GM19238 (cell line): ENCODE results near the gene KLF8.
"Not testable (repeated sequence)": the region's sequence is repeated elsewhere in the genome, so short reads cannot be mapped to it uniquely, and the experiment has no call there.

Experiments
- DNase-seq: peaks from one replicate; pipeline ENCODE4 v3.0.0; 2011; ENCODE audit warnings: low spot score; ENCODE audit not compliant: insufficient read length

Gene KLF8

DNA sequence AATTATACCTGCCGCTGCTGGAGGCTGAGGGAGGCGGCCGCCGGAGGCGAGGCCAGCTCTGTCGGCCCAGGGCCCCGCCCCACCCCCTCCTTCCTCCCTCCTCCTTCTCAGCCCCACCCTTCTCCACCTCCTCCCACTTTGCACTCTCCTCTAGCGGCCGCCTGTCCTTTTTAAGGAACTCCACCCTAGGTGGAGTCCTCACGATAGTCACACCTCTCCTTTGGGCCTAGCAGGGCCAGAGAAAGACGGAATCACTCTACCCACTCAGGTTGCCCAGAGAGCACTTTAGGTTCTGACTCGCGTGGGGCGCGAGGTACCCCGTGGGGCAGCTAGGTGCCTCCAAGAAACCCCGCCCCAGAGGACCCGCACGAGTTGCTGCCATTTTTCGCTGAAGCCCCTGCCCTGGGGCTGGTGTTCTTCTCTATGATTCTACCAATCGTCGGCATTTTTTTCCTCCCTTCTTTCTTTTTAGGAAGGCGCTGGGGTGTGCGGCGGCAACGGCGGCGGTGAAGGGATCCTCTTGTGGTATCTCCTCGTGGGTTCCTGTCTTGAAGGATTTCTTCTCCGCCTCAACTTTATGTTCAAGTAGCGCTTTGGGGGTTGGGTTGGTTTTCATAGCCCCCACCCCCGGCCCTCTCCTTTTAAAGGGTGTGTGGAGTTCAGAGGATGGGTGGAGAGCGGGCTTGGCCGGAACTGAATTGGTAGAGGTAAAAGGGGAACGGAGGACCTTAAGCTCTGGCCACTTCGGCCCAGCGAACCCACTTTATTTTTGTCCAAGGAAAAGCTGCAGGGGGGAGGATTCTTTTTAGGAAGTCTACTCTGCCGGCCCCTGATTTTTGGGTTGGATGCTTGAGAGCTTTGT, at the start of gene KLF8:
KLF8 (plus strand) TSS at position 136 of the 862 bp plus-strand sequence. CDS start 979 bp downstream, outside the sequence.
- peak; percentile 19 for DNase-seq

DNA sequence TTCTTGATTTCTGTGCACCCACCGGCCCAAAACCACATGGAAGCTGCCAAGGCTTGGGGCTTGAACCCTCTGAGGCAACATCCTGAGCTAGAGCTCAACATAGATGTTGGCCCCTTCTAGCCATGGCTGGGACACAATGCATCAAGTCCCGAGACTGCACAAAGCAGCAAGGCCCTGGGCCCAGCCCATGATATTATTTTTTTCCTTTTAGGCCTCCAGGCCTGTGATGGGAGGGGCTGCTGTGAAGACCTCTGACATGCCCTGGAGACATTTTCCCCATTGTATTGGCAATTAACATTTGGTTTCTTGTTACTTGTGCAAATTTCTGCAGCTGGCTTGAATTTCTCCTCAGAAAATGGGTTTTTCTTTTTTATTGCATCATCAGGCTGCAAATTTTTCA, 25.2 kb upstream of the KLF8 start:
- not testable (repeated sequence) for DNase-seq

DNA sequence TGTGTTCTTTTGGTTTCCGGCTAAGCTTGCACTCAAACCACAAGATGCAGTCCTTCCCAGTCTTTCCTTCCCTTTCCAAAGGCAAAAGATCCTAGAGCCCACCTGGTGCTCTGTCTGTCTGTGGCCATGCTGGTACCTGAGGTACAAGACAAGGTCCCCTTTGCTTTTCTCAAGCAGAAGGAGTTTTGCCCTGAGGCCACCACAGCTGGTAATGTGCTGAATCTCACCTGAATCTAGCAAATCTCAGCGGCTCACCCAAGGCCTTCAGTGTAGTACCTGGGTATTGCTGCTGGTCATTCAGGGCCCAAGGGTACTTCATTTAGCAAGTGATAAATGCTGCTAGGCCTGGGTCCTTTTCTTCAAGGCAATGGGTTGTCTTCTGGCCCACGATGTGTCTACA, 20.5 kb upstream of the KLF8 start:
- no peak for DNase-seq

DNA sequence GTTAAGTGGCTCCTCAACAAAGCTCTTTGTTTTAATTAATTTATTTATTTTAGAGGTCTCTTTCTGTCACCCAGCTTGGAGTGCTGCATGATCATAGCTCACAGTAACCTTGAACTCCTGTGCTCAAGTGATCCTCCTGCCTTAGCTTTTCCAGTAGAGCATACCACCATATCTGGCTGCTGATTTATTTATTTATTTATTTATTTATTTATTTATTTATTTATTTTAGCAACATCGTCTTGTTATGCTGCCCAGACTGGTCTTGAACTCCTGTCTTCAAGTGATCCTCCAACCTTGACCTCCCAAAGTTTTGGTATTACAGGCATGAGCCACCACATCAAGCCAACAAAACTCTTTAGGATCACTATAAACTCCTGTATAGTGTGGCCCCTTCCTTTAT, 15.8 kb upstream of the KLF8 start:
- no peak for DNase-seq

DNA sequence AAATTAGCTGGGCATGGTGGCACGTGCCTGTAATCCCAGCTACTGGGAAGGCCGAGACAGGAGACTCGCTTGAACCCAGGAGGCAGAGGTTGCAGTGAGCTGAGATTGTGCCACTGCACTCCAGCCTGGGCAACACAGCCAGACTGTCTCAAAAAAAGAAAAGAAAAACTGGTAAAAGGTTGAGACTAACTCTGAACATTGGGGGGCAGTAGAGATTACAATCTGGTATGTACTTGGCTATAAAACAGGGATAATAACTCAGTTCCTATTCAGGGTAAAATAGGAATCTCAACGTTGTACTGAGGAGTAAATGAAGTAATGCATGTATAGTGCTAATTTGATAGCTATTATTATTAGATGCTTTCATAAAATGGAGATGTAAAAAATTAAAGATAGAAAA, 12.5 kb upstream of the KLF8 start:
- no peak for DNase-seq

DNA sequence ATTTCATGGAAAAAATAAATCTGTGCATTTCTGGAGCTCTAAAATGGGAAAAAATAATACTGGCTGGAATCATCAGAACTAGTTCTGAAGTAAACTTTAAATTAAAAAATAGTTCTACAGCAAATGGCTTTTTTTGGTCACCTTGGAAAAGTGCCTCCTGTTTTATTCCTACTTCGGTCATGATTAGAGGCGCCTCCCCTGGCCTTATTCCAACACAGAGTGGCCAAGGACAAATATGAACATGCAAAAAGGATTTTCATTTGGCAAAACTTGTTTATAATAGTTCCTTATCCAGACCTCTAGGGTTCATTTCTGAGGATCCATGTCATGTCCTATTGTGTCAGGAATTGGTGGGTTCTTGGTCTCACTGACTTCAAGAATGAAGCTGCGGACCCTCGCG, 11.1 kb upstream of the KLF8 start:
- DNase-seq, result no peak

DNA sequence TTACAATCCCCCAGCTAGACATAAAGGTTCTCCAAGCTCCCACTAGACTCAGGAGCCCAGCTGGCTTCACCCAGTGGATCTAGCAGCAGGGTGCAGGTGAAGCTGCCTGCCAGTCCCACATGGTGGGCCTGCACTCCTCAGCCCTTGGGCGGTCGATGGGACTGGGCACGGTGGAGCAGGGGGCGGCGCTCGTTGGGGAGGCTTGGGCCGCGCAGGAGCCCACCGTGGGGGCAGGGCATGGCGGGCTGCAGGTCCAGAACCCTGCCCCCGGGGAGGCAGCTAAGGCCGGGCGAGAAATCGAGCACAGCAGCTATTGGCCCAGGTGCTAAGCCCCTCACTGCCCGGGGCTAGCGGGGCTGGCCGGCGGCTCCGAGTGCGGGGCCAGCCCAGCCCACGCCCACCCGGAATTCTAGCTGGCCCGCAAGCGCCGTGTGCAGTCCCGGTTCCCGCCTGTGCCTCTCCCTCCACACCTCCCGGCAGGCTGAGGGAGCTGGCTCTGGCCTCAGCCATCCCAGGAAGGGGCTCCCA, 9.6 kb upstream of the KLF8 start:
- DNase-seq, result no peak

DNA sequence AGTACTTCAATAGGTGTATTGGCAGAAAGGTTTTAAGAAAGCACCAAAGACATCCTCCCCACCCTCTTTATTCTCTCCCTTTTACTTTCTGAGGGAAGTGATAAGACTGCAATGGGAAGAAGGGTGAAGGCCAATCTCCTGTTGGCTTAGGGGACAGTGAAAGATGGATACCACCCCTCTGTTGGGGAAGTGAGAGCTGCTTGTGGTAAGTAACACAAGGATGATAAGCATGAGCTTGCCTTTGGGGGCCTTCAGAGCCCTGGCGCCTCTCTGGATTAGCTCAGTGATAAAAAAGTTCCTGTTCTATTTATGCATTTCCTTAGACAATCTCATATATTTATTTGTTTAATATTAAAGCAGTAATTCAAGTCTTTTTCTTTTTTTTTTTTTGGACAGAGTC, 5.2 kb upstream of the KLF8 start:
- no peak for DNase-seq

DNA sequence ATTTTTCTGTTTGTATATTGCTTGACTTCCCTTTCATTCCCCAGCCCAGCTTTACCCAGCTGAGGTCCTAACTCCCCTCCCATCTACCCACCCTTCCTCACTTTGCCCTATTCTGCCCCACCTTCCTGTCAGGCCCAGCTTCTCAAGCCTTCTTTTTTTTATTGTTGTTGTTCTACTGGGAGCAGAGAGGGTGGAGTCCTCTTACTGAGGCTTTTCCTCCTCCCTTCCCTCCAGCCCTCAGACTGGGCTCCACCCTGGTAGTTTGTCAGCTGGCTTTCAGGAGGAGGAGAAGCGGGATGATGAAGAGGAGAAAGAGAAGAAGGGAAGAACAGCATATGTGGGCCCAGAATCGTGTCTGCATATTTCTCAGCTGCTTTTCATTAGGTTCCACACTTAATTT, 3.2 kb upstream of the KLF8 start:
- no peak for DNase-seq

DNA sequence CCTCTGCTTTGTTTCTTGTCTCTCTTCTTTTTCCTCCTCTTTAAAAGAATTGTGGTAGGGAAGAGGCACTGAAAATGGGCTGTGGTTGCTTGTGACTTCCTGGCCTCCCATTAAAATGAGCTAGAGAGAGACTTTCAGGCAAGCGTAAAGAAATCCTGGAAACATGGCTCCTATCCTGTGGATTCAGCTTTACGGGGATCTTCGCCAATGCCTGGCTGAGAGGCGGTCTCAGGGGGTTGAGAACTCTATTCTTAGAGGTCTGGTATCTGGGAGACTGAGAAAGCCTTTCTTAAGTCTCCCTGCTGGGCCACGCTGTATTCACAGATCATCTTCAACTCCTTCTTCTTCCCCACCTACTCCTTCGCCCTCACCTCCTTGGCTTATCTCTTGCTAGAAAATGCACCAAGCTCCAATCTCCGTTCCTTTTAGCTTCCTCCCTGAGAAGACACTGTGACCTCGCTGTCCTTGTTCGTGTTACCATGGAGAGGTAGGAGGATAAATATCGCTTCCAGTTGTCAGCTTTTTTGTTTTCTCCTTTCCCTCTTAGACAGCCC, 542 bp upstream of the KLF8 start:
- DNase-seq, result no peak

DNA sequence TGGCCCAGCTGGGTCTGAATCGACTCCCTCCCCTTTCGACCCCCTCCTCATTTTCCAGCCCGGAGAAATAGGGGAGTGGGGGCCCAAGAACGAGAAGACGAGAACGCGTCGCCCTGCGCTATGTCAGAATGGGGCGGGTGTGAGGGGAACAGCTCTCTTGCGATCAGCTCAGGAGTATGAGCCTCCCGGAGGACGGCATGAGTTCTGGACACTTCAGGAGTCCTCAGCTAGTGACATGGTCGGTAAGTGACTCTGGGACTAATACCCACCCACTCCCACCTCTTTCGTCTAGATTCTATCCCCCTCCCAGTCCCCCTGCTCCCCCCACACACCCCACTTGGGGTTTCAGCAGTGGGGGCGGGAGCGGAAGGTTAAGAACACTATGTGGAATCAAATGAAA, 944 bp downstream of the KLF8 start:
- DNase-seq, result no peak

DNA sequence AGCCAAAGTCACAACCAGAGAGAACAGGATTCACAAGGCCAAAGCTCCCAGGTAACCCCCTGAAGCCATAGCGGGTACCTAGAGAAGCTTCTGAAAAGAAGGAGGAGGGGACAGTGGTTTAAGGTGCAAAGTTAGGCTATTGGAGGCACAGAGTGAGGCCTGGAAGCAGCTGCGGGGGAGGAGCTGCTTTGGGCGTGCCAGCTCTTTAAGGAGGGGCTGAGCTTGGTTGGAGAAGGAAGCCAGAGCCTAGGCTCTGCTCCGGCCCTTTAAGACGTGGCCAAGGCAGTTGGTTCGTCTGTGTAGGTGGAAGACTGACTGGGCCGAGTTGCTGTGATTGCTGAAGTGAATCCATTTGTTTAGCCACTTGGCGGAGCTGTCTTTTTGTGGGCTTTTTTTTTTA, 1.5 kb downstream of the KLF8 start:
- peak; percentile 13 for DNase-seq

DNA sequence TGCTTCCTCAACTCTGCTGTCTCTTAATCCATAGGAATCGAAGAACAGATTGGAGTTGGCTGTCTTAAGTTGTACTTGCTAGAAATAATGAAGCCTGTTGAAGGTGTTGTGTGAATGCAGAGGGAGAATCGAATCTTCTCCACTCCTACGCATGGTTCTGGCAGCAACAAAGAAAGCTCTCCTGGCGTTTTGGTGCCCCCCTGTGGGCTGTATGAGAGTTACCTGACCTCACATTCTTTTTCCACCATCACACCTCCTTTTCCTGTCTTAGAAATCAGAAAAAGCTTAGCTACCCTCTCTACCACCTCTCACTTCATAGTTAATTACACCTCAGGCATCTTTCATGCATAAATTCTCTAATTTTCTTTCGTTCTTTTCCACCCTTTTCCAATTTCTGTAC, 16.3 kb downstream of the KLF8 start:
- DNase-seq, result peak; percentile 19

DNA sequence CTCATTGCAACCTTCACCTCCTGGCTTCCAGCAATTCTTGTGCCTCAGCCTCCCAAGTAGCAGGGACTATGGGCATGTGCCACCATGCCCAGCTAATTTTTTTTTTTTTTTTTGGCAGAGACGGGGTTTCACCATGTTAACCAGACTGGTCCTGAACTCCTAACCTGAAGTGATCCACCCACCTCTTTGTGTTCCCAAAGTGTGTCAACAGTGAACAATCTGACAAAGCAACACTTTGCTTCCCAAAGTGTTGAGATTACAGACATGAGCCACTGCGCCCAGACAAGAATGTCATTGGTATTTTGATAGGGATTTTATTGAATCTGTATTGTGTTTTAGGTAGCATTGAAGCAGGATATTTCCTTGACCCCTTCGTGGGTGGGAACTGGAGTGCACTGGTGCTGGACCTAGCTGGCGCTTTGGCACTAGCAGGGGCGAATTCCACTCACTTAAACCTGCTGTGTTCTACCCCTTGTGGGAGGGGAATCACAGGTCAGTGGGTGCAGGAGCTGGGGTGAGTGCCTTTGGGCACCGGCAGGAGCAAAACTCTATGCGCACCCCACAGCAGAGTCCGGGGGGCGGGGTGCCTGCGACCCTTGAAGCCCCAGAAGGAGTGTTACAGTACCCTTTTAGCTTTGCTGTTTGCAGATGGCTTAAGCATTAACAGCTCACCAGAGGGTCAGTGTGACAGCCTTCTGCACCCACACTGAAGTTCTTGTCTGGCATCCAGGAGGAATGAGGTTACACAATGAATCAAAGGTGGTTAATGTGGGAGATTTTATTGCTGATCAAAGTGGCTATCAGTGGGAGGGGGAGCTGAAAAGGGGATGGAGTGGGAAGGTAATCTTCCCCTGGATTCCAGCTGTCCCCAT, 21.9 kb downstream of the KLF8 start:
- DNase-seq, result no peak

DNA sequence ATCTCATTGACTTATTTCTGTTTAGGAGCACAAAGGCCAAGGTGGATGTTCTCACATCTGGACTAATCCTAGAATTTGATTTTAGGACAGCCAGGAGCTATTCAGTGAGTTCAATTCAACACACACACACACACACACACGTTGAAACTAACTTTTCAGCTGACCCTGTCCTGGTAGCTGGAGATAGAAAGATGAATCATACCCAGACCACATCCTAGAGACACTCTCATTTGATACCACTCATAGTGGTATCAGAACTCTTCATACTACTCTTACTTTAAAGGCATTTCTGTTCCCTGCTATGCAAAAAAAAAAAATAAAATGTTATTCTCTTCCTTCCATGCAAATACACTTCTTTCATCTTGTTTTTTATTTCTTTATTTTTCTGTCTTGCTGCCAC, 36.7 kb downstream of the KLF8 start:
- no peak for DNase-seq

DNA sequence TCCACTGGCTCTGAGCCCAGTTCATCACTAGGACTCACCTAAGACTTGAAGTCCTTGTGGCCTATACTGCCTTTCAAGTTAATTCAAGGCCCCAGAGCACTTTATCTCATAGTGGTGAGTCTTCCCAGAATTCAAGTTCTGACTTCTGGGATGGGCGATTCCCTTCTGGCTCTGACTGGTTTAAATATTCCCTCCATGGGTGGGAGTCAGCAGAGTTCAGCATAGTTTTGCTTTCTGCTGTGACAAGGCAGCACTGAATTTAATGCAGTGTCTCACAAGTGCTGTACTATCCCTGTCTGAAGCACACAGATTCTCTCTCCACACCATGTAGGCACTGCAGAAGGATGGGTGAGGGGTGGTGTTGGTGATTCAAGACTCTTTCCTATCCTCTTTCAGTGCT, 46.5 kb downstream of the KLF8 start:
- DNase-seq, result no peak

DNA sequence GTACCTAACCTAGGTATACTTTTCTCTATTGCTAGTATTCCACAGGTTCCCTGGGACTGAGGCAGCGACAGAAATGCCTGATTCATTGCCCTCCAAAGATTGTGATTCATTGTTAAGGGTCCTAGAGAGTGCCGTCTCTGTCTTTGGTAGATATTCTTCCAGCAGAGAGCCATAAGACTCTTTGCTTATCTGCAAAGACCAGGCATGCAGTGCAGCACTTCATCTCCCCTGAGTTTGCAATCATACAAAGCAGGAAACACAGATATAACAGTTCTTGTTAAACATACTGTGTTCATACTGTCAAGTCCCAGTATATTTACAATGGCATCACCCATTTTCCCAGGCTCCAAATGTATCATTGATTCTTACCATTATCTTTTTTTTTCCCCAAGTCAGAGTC, 47.7 kb downstream of the KLF8 start:
- no peak for DNase-seq

DNA sequence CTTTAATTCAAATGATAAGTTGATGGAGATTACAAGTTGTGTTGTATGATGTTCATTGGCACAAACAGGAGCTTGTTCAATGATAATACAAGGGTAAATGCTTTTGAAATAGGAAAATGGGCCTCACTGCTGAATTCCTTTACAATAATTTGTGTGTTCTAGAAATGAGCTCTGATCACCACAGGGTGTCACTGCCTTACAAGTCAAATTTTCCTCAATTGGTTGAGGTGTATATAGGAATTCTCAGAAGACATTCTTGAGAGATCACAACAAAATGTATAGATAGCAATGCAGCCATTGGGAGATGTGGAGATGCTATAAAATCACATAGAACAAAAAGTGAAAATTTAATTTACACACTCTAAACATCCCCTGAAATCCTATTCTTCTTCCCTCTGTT, 49.6 kb downstream of the KLF8 start:
- no peak for DNase-seq

DNA sequence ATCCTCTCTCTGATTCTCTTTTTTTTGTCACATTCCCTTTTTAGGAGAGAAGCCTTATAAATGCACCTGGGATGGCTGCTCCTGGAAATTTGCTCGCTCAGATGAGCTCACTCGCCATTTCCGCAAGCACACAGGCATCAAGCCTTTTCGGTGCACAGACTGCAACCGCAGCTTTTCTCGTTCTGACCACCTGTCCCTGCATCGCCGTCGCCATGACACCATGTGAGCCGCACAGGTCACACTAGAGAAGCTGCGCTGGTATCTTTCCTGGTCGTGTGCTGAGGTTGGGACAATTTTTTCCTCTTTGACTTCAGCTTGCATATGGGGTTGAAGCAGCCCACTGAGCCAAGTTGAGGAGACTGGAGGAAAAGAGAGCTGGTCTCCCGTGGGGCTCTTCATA, 52.1 kb downstream of the KLF8 start:
- DNase-seq, result no peak

DNA sequence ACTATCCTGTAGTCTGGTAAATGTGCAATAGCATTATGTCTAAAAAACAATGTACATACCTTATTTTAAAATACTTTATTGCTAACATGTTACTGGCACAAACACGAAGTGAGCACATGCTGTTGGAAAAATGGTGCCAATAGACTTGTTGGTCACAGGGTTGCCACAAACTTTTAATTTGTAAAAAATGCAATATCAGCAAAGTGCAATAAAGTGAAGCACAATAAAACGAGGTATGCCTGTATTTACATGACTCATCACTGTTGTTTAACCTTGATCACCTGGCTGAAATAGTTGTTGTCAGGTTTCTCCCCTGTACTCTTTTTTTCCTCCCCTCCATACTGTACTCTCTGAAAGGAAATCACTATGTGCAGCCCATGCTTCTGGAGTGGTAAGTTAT, 56.5 kb downstream of the KLF8 start:
- no peak for DNase-seq

DNA sequence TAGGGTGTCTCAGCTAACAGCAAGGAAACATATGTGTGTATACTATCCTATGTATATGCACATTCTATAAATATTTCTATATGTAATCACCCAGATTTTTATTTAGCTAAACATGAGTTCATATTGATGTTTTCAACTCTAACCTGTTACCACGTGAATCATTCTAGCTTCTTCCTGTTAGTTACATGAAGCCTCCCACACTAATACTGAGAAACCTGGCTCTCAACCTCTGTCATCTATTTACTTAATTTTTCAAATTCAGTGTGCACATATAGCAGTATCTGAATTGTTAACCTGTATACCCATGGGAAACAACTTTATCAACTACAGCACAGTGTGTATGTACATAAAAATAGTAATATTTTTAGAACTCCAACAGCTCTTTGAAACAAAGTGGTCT, 57.3 kb downstream of the KLF8 start:
- no peak for DNase-seq

DNA sequence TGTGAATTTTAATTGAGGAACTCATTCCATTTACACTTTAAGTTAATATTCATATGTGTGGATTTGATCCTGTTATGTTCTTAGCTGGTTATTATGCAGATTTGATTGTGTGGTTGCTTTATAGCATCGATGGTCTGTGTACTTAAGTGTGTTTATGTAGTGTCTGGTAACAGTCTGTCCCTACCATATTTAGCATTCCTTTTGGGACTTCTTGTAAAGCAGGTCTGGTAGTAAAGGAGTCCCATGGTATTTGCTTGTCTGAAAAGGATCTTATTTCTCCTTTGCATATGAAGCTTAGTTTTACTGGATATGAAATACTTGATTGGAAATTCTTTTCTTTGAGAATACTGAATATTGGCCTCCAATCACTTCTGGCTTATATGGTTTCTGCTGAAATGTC, 76.6 kb downstream of the KLF8 start:
- DNase-seq, result no peak
